DMS153 (cell line): Measurements from ENCODE around the gene SEC14L5.

ENCODE experiments used
- DNase-seq: peaks from one replicate; lab custom pipeline; 2025; lab: John Stamatoyannopoulos, UW

Gene SEC14L5

DNA sequence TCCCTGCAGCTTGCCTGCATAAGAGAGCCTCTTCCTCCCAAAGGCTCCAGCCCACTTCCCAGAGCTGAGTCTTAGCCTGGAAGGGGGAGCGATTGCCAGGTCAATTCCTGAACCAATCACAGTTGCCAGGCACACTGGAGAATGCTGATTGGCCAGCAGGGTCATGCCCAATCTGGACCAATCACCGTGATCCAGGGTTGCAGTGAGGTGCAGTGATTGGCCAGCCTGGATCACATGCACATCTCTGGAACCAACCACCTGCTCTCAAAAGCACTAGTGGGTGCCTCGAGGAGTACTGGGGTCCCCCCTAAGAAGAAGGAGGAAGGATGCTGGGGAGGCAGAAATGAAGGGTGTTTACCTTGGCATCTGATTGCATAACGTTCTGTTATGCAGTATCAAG, 57.2 kb downstream of the SEC14L5 start:
- no peak for DNase-seq

DNA sequence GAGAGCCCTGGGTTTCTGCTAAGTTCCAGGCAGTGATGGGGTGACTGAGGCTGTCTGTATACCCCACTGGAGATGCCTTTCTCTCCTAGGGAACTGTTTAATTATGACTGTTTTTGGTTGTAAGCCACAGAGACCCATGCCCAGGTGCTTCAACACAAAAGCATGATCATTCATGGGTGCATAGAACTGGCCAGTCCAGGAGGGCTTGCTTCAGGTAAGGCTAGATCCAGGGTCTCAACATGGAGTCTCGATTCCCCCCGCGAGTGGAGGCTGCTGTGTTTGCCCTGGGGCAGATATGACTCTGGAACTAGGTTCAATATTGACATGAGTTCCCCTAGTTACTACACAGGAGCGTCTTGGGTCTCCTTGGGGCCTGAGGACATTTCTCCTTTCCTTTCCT, 57.8 kb downstream of the SEC14L5 start:
- DNase-seq: no peak

DNA sequence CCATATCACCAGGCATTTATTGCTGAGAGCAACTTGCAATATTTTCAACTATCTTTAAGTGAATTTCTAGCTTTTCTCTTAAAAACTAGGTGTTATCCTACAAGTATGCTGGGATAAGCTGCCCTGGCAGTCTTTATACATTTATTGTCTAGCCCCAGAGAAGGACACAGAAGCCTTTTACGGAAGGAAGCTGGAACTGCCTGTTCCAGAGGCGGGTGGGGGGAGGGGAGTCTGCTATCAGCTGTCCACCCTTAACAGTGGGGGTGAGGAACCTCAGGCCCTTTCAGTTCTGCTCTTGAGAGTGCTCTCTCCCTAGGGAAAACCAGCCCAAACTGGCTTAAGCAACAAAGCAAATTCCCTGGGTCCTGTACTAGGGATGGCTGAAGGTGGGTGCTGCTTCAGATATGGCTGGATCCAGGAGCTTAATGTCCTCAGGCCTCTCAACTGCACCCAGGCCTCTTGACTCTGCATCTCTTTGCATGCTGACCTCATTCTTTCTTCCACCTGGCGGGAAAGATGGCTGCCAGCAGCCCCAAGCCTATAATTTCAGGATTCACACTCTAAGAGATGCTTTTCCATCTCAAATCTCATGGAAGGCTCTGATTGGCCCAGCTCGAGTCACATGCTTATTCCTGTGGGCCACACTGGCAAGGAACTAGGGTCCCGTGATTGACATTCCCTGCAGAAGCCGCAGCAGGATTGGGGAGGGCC, 59.0 kb downstream of the SEC14L5 start:
- DNase-seq: no peak

DNA sequence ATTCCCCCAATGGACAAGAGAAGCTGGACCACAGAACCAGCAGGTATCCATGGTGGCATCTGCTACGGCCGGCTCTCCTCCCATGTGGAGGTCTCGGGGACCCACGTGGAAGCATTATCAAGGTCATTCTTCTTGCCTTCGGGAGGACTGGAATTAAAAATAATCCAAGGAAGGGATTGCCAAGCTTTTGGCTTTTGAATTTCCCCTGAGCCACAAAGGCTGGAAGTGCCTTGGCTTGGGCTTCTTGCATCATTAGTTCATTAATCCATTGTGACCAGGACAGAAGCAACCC, 59.5 kb downstream of the SEC14L5 start:
- no peak for DNase-seq

DNA sequence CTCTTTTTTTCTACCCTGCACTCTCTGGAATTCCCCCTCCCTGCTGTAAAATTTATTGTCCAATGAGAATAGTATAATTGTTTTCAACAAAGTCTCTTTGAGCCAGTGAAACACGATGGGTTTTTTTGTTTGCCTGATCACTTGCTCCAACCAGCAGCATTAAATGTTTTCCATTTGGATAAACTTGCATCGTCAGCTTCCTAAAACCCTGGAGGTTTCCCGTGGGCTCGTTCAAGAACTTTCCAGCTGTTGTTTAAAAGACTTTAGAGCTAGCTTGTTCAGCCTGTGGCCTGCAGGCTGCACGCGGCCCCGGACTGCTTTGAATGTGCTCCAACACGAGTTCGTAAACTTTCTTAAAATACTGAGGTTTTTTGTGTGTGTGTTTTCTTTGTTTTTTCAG, 60.7 kb downstream of the SEC14L5 start:
- DNase-seq: no peak

DNA sequence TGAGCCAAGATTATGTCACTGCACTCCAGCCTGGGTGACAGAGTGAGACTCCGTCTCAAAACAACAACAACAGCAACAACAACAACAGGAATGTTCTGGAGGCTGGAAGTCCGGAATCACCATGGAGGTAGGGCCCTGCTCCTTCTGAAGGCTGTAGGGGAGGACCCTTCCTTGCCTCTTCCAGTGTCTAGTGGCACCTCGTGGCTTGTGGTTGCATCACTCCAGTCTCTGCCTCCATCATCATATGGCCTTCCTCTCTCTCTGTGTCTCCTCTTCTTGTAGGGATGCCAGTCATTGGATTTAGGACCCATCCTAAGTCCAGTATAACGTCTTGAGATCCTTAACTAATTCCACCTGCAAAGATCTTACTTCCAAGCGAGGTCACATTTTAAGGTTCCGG, 61.6 kb downstream of the SEC14L5 start:
- no peak for DNase-seq

DNA sequence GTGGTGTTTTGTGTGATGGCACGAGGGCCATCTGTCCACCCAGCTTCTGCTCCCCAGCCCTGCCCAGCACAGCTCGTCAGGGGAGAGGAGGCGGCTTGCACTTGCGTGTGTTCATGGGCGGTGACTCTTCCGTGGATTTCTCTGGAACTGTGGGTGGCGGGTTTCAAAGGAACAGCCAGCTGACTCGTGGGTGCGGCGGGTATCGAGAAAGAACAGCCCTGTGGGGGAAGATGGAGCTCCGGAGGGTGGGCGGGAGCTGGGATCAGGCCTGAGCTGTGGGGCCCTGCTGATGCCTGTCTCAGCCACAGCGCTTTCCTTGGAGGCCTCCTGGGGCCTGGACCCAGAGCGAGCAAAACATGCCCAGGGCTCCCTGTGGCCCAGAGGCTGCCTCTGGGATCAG, 62.4 kb downstream of the SEC14L5 start:
- DNase-seq: no peak

DNA sequence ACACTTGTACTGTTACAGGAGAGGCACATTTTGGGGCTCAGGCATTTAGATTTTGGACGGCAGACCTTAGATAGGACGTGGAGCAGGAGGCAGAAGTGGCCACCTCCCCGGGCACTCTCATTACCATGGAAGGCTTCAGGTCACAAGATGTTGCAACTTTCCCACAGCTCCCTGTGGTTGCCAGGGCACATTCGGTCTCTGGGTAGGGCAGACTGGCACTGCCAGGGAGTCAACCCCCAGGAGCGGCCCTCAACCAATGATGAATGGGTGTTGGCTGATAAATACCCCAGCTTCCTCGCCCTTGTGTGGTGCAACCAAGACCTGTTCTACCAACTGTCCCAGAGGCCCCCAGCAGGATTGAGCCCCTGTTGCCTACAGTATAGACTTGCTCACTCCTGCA, 64.4 kb downstream of the SEC14L5 start:
- no peak for DNase-seq

DNA sequence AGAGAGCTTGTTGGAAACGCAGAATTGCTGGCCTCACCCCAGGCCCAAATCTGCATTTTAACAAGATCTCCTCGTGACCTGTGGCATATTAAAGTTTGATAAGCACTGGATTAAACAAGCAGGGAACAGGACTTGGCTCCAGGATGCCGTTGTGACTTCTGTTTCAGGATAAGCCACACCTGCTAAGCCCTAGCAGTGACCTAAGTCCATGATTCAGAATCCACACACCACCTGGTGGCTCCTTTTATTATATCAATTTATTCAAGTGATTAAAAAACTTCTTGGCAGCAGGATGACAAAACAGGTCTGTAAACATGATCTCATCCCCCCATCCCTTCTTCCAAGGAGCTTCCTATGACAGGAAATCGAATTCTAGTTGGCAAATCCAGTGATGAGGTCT, 66.5 kb downstream of the SEC14L5 start:
- DNase-seq: peak; percentile 66

DNA sequence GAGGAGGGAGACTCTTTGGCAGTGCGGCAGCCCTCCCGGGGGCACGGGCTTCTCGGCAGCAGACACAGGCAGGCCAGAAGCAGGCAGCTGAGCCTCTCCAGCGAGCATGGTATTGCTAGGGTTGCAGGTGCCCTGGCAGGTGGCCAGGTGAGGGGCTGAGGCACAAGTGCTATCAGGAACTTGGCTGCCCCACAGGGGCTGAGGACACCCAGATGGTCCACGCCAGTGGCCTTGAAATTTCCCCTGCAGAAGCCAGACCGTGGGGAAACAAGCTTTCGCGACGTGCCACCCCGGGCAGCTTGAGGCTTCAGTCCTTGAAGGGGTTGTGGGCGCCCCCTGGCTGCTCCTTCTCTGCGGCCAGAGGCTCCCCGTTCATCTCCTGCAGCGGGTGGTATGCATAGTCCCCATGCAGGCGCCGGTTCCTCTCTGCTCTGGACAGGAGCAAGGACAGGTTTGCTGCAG, 67.1 kb downstream of the SEC14L5 start:
- peak; percentile 43 for DNase-seq

DNA sequence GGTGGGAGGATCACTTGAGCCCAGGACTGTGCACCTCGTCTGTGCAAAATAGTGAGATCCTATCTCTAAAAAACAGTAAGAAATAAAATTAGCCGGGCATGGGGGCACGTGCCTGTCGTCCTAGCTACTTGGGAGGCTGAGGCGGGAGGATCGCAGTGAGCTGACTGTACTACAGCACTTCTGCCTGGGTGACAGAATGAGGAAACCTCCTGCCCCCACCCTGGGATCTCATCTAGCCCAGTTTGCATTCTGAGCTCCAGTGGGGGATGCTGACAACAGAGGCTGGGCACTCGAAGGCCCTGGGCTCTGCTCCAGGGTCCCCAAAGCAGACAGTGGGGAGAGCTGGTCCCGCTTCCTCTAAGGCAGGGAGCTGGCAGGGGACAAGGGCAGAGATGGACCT, 68.5 kb downstream of the SEC14L5 start:
- no peak for DNase-seq

DNA sequence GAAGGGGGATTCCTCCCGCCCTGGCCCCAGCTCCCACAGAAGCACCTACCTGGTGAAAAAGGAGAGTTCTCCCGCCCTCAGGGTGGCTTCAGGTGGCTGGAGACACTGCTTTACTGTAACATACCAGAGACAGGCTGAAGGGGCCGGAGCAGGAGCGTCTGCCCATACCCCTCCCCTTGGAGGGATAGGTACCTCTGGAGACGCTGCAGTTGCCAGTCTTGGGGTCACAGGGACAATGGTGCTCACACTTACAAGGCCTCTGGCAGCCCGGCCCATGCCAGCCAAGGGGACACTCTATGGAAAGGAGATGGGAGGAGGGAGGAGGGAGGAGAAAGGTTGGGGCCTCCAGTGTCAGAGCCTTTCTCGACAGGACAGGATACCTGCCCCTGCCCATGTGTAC, 69.0 kb downstream of the SEC14L5 start:
- DNase-seq: no peak

DNA sequence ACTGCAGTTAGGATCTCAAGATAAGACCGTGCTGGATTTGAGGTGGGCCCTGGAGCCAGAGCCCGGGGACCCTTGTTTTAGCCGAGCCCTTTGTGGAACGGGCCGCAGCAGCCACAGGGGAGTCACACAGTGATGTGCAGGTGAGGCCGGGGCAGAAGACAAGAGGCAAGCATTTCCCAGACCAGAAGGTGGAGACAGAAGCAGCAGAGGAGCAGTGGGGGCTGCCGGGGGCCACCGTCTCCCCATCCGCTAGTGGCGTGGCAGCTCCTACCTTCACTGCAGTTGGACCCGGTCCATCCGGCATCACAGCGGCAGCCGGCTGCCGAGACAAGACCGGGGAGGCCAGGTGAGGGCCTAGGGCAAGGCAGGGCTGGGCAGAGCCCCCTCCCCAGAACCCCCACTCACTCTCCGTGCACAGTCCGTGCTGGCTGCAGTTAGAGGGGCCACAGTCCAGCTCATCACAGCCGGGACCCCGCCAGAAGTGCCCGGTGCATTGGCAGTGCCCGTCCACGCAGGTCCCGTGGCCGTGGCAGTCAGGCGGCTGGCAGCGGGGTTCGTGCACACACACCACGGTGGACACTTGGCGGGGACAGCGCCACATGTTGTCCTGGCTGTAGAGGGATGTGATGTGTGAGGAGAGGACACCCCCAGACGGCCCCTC, 69.6 kb downstream of the SEC14L5 start:
- no peak for DNase-seq

DNA sequence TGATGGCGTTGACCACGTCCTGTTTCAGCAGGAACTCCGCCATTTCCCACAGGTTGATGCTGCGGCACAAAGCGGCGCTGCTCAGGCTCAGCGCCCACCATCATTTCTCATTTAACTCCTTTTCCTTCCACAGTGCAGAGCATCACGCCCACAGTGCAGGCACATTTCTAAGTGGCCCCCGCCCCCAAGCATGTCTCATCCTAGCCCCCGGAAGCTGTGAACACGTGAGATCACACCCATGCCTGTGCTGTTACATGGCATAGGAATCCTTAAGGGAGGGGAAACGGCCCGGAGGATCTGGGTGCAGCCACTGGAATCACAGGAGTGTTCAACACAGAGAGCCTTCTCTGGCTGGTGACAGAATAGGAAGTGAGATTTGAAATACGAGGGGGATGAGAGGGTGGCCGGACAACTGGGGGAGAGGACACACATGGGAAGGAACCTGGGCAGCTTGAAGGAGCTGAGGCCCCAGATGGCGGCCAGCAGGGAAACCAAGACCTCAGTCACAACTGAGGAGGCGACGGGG, 70.9 kb downstream of the SEC14L5 start:
- DNase-seq: no peak

DNA sequence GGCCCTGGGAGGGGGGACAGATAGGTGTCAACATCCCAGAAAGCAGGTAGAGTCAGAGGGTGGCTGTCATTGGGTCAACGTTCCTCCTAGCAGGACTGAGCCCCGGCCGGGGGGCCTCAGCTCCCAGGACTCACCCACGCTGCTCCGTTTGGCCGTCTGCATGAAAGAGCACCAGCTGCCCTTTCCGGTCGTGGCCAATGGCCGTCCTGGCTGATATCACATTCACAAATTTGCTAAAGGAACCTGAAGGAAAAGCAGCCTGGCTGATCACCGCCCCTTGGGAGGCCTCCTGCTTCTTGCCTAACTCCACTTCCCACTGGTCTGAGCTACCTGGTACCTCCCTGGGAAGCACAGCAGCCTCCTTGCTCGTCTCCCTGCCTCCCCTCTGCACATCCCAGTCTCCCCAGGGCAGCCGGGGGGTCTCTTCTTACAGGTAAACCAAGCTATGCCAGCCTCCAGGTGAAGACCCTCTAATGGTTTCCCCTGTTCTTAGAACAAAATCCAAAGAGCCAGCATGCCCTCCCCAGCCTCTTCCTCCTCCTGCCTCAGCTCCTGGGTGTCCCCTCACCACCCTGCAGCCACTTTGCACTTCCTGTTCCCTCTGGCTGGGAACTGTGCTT, 72.2 kb downstream of the SEC14L5 start:
- no peak for DNase-seq

DNA sequence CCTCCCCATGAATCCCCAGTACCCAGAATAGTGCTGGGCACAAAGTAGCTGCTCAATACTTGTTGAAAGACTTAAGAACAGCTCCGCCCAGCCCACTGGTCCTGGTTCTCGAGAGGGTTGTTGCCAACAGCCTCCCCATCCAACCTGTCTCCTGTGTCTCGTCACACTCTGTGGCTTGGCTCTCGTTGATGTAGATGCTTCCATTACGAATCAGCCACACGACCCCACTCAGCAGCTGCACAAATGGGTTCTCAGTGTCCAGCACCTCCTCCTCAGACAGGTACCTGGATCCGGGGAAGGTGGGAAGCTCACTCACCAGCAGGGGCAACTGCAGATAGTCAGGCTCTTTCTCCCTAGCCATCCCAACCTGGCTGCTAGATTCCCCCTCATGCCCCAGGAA, 73.5 kb downstream of the SEC14L5 start:
- no peak for DNase-seq

DNA sequence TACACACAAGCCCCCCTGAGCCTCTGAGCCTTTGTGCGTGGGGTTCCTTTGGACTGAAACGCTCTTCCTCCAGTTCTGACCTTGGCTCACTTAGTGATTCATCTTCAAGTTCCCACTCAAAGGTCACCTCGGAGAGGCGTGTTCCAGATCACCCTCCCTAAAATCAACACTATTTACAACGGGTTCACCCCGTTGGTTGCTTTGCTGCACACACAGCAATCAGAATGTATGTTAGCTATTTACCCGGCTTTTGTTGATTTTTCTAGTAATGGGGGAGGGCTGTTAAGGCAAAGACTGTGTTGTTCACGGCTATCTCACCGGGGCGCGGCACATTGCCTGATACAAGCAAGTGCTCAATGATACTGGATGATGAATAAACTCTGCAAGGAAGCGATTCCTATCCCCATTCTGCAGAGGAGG, 74.6 kb downstream of the SEC14L5 start:
- no peak for DNase-seq

DNA sequence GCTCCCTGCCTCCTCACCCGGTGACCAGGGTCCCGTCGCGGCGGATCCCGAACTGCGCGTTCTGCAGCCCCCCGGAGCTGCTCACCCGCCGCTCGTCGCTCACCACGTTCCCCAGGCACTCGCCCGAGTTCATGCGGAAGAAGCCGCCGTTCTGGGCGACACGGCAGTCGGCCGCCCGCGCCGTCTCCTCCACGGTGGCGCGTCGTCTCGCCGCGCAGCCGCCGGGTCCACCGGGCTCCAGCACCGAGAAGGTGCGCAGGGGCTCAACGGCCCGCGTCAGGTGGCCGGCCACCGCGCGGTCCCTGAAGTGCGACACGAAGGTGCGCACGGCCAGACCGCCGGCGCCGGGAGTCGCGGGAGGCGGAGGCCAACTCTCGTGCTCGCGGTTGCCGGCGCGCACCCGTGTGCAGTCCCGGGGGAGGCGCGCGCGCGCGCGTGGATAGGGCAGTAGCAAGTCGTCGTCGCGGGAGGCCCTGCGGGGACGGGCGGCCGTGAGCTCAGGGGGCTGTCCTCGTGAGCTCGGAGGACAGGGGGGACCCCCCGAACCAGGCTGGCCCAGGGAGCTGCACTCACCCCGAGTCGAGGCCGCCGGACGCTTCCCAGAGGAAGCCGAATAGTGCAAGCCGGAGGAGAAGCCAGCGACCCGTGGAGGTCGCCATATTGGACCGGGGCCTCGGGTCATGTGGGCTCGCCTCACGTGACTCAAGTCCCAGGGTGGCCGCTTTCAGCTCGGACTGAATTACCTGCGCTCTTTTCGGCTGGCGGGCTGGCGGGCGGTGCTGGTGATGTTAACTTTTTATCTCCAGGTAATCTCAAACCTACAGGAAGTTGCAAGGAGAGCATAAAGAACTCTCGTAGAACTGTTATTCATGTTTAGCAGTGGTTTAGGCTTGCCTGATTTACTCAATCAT, 75.4 kb downstream of the SEC14L5 start, which contains the start of gene NAGPA:
TSS of gene NAGPA (minus strand) at position 680 of the 911 bp plus-strand sequence. CDS start at position 659, 21 bp downstream.
- DNase-seq: peak; percentile 45

DNA sequence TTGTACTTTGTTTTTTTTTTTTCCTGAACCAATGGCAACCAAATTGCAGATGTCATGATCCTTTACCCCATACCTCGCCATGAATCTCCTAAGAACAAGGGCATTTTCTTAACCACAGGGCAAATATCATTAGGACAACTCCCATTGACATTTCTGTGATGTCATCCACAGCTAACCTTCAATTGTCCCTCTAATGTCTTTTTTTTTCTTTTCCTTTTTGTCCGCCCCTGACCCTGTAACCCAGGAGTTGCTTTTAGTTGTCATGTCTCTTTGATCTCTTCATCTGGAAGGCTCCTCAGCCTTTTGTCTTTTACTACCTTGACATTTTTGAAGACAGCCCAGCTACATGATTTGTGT, 76.0 kb downstream of the SEC14L5 start:
- no peak for DNase-seq

DNA sequence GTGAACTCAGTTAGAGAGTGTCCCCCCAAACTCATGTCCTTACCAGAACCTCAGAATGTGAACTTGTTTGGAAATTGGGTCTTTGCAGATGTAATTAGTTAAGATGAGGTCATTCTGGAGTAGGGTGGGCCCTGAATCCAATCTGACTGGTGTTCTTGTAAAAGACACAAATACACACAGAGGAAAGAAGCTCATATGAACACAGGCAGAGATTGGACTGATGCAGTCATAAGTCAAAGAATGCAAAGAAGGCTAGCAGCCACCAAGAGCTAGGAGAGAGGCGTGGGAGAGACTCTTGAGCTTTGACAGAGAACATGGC, 77.7 kb downstream of the SEC14L5 start:
- no peak for DNase-seq

DNA sequence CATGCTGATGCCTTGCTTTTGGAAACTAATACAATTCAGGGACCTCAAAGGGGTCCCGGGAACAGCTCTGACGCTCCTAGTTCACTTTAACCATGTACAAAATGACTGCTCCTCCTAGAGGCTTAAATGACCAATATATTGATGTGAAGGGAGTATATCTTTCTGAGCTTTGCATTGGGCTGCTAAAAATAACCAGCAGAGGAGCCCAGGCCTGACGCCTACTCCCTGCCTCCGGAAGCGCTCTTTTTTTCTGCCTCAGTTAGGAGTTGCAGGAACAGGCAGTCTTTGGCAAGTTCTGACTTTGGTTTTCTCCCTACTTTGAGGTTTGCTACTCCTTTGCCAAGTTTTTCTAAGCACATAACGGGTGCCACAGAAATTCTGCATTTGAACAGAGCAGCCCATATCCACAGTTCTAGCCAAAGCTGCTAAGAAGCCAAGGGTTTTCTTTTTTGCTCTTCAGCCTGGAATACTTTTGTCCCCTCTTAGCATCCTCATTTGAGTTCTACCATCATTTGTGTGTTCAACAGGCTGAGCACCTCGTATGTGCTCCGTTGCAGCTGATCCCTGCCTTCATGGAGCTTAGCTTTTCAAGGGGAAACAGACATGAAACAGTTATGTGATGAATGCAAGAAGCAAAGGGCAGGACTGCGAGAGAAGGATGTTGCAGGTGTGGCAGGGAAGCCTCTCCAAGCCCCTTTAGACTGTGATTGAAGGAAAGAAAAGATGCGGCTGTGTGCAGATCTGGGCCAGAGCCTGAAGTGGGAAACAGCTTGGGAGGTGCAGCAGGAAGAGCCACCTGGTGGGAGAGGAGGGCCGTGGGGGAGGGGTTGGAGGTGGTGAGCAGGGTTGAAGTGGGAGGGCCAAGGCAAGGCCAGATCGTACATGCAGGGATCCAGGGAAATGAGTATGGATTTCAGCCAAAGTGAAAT, 78.4 kb downstream of the SEC14L5 start:
- DNase-seq: no peak
